Stimulated activated CD4-positive, alpha-beta T cell treated with anti-CD3 and anti-CD28 coated beads, Interleukin-15, amount 100 ng/mL, for 24 hours (primary cell): ENCODE data around the gene DIO1.
"Not testable (repeated sequence)": the region's sequence is repeated elsewhere in the genome, so short reads cannot be mapped to it uniquely, and the experiment has no call there.

Experiments used
- DNase-seq: peaks from one replicate; pipeline ENCODE4 v3.0.0-alpha.2; 2020

Gene DIO1

DNA sequence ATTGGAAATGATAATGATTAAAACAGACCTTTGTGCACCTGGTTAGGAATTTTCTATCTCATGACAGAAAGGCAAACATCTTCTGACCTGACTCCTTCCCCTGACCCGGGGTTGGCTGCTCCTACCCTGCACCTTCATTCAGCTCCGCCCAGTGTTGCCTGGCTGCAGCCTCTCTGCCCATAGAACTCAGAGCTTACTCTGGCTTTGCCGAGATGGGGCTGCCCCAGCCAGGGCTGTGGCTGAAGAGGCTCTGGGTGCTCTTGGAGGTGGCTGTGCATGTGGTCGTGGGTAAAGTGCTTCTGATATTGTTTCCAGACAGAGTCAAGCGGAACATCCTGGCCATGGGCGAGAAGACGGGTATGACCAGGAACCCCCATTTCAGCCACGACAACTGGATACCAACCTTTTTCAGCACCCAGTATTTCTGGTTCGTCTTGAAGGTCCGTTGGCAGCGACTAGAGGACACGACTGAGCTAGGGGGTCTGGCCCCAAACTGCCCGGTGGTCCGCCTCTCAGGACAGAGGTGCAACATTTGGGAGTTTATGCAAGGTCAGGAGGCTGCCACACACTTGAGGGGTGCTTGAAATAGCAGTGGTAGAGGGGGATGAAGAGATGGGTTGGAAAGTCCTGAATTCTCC is at the start of gene DIO1:
DIO1 (plus strand) TSS at position 189 of the 638 bp plus-strand sequence; CDS start at position 213, 24 bp downstream.
- peak; percentile 15 for DNase-seq

DNA sequence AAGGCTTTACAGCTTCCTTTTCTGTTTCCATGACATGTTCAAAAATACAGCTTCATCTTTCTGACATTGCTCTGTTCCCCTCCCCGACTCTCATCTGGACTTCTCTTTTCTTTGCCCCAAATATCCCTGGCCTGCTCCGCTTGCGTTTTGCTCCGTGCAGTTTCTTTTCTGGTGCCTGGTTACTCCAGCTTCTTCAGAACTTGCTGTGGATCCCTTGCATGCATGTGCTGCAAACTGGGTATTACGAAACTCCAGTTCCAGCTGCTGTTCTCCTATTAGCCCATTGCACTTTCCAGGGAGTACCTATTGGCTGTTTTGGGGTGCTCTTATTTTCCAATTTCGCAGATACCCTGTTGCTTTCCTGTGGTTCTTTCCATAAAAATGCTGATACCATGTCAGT is 46.0 kb upstream of the DIO1 start:
- DNase-seq: no peak

DNA sequence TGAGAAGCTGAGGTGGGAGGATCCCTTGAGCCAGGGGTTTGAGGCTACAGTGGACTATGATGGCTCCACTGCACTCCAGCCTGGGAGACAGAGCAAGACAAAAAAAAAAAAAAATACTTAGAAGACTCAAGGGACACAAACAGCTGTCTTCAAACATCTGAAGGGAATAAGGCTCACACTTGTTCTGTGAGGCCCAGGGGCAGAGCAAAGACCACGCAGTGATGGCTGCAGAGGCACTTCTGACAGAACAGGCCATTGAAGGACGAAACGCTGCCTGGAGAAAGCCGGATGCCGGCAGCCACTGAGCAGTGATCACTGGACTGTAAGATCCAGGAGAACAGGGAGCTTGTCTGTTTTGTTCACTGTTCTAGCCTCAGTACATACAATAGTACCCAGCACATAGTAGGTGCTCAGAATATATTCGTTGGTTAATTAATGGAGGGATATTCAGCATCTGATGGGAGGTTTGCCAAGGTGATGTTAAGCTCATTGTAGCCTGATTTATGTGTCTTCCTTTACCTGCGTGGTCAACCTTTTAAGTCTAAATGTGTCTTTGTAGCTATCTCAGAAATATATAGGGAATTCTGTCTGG is 43.8 kb upstream of the DIO1 start:
- DNase-seq: no peak

DNA sequence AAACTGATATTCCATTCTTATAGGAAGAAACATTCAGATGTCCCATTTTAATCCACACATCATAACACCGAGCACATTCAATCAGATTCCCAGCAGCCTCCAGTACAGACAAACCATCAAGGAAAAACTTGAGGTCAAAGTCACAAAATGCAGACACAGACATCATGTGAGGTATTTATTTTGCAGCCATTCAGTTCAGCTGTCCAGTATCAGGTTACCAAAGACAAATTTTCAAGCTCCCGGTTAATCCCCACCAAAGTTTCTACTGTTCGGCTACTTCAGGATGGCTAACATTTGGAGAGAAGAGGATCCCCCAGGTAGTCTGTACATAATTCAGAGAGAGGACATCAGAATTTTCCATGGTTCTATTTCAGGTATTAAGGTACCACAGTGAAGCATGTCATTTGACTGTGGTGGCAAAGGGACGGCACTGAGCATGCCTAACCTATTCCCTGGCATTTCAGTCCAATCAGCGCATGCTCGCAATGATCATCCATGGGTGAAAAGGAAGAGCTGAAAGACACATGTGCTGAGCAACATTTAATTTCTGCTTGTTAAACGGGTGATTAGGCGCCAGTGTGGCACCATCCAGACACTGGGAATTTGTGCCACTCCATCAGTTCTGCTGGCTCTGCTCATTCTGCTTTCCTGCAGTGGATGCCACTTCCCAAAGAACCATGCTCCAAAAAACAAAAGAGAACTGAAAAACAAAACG is 42.3 kb upstream of the DIO1 start:
- no peak for DNase-seq

DNA sequence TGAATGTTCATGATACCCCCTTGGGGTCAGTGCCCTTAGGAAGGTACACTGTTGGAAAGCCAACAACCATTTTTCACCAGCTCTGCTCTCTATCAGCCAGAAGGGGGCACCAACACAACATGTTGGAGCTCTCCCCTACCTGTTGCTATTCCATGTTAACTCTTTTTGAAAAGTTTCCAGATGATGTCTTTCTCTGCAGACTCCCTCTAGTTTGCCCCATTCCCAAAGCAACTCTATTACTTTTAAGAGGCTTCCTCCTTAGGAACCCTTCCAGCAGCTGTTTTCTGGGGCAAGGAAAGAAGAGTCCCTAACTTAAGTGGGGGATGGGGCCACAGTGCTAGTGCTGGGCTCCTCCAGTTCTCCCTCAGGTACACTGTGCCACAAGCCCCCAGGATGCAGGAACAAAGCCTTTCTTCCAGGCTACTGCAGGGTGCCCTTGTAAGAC is 33.0 kb upstream of the DIO1 start:
- DNase-seq: peak; percentile 48

DNA sequence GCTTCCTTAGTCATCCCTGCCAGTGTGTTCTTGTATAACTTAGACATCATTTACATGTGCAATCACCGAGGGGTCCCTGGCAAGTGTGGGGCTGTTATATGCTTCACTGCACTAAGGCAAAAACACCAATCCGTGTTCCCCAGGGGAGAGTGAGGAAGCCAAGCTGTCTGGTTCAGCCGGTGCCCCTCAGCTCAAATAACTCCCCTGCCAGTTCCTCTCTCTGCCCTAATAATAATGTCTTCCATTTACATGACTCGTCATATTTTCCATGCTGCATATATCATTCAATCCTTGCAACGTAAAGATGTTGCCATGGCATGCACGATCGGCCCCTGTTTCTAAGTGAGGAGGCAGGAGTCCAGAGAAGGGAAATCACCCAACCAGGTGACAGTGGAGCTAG is 31.5 kb upstream of the DIO1 start:
- DNase-seq: no peak

DNA sequence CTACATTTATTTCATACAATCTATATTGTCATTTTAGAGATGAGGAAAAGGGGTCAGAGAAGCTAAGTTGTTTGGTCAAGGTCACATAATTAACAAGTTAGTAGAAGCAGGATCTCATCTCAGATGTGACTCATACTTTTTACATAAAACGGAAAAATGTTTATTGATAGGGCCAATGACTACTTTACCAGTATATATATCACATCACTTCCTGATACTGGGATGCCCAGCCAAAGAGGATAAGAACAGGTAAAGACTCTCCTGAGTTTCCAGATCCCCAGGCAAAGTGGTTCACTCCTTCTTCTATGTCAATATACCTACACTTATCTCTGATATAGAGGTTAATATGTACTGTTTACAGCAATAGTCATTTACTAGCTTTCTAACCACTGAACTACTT is 25.4 kb upstream of the DIO1 start:
- DNase-seq: no peak

DNA sequence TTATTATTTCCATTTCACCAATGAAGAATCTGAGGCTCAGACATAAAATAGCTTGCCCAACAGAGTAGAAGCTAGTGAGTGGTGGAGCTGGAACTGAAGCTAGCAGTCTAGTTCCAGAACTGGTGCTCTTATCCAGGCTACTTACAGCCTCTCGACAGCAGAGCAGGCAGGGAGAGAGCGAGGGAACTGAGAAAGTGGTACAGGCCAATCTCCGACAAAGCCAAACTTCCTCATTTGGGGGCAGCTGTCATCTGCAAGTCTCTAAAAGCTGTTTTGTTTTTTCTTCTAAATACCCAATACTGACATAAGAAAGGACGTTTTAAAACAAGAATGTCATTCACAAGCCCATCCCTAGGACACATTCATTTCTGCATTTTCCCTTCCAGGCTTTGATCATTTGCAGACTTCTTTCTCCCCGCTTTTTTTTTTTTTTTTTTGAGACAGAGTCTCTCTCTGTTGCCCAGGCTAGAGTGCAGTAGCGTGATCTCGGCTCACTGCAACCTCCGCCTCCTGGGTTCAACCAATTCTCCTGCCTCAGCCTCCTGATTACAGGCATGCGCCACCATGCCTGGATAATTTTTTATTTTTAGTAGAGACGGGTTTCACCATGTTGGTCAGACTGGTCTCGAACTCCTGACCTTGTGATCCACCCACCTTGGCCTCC is 24.4 kb upstream of the DIO1 start:
- DNase-seq: no peak

DNA sequence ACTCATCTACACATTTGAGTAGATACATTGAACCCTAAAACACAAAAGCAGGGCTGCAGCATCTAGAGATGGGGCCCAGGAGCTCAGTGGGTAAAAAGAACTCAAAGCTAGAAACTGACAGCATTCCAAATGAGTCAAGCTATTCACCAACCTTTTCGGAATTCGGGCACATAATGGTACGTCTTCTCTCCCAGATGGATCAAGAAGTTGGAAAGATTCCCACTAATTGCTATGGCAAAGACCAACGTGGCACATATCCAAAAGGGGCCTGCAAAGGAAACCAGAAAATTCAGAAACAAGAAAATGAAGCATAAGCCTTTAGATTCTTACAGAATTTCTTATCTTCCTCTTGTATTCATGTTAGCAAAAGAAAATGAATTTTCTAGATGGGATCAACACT is 22.8 kb upstream of the DIO1 start:
- no peak for DNase-seq

DNA sequence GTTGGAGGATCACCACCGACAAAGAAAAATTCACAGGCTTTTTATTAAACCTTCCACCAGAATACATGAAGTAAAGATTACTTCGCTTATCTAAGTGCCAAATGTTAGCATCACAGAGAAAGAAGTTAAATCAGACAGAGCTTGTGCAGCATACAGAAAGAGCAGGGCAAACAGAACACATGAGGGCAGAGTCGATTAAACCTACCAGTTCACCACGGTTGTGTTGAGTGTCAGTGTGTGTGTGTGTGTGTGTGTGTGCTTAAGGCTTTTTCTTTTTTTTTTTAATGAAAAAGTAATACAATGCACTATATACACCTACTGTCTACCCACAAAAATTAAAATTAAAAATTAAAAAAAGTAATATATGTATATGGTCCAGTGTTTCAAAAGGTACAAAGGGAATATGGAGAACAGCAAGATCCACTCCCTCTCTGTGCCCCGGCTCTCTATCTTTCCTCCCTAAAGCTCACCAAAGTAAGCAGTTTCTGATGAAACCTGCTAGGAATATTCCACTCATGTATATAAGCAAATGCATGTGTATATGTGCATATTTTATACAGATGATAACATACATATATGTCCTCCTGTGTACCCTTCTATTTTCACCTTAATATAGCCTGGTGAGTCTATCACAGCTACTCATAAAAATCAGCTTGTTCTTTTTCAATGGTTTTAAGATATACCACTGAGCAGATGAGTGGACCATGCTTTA is 22.1 kb upstream of the DIO1 start:
- DNase-seq: no peak

DNA sequence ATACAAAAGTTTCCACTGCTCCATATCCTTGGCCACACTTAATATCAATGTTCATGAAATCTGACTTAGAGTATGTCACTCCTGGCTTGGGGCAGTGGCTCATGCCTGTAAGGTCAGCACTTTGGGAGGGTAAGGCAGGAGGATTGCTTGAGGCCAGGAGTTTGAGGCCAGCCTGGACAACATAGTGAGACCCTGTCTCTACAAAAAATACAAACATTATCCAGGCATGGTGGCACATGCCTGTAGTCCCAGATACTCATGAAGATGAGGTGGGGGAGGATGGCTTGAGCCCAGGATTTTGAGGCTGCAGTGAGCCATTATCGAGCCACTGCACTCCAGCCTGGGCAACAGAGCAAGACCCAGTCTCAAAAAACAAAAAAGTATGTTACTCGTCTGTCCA is 18.8 kb upstream of the DIO1 start:
- DNase-seq: not testable (repeated sequence)

DNA sequence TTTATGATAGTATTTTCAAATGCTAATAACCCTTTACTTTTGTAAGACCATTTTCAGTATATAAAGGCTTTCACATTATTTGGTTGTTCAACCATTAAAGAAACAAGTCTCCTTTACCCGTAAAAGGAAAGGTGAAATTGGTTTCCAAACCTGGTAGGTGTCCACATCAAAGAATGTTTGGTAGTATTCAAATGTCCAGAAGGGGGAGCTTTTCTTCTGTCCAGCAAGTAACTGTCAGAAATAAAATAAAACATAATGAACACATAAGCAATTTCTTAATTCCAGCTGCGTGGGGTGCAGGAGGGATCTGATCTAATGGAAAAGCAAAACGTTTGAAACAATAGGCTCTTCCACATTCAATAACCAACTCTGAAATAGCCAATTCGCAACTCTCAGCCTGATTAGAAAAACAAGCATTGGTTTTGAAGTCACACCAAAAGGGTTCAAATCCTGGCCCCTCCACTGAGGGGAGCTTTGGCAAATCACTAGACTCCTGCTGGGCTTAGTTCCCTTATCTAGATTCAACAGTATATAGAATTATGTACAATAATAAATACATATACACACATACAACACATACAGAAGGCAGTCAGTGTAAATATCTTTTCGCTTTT is 15.4 kb upstream of the DIO1 start:
- no peak for DNase-seq

DNA sequence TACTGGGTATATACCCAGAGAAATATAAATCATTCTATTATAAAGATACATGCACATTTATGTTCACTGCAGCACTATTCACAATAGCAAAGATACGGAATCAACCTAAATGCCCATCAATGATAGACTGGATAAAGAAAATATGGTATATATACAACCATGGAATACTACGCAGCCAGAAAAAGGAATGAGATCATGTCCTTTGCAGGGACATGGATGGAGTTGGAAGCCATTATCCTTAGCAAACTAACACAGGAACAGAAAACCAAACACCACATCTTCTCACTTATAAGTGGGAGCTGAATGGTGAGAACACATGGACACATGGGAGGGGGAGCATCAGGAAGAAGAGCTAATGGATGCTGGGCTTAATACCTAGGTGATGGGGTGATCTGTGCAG is 12.1 kb upstream of the DIO1 start:
- not testable (repeated sequence) for DNase-seq

DNA sequence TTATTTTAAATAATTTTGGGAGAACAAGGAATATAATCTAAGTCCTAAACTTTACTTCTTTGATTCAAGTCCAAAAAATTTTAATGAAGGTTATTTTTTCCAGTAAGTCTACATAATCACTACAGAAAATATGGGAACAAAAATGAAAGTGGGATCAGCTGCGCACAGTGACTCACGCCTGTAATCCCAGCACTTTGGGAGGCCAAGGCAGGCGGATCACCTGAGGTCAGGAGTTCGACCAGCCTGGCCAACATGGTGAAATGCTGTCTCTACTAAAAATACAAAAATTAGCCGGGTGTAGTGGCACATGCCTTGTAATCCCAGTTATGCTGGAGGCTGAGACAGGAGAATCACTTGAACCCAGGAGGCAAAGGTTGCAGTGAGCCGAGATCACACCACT is 10.4 kb upstream of the DIO1 start:
- not testable (repeated sequence) for DNase-seq

DNA sequence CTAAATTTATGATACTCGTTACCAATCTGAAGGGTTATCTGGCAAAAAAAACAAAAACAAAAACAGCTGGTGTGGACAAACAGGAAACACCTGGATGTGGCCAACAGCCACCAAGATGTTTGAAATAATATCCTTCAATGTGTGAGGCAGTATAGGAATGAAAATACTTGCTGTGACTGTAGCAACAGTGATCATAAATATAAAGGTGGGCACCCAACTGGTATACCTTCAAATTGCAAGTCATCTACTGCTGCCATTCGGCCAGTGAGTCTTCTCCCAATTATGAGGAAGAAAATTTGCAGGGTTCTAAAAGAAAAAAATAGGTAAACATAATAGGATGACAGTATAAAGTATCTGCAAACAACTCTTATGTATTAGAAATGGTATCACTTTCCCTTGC is 5.3 kb upstream of the DIO1 start:
- no peak for DNase-seq

DNA sequence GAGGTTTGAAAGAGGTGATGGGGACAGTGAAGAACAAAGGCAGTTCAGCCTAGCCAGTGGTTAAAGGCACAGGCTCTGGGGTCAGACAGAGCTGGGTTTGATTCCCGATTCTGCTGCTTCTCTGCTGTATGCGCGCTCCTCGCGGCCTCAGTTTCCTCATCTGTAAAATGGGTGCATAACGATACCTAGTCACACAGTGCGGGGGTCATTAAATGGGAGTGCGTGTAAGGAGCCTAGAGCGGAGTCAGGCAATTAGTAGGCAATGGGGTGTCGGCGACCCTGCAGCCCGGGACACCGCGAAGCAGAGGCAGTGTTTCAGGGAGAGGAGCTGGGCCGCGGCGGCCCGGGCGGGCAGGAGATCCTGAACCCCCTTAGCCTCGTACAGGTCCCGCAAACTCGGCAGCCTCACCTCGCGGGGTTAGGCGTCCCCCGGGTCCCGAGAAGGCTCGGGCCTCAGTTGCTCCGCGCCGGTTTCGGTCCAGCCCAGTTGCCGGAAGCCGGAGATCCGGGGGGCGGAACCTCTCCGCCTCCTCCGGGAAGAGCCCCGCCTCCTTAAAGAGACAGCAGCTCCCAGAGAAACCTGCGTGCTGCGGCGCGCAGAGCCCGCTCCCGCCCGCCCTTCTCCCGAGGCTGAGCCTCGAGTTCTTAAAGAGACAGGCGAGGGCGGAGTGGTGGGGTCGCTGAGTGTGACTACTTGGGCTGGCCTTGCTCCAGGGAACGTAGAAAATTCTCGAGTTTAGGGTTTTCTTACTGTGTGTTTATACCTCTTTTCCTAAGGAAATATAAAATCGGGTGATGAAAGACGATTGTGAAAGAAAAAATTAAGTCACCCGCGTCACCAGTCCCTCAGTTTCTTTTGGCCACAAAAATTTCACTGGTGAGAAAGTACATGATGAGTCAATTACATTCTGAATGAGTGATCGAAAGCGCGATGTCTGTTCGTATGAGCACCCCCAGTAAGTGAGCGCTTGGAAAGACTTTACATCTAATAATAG is 4.4 kb upstream of the DIO1 start, which contains the start of gene YIPF1:
YIPF1 (minus strand) TSS at position 494 of the 995 bp plus-strand sequence. CDS start 860 bp downstream, outside the sequence.
- peak; percentile 90 for DNase-seq

DNA sequence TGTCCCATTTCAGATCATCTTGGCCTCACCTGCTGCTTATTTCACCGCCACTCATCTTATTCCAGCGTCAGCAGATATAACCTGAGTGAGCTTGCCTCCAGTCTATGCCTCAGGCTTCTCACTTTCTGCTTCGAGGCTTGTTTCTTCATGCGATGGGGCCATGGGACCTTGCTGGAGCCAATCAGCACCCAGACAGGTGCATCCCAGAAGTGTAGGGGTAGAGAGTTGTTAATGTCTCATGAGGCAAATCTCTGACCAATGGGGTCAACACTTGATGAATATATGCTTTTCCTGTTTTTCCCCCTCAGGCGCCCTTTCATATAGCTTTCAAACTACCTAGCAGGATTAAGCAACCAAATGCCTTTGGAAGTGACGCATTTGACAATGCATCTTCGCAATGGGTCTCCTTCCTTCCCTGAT is 3.5 kb upstream of the DIO1 start:
- peak; percentile 33 for DNase-seq

DNA sequence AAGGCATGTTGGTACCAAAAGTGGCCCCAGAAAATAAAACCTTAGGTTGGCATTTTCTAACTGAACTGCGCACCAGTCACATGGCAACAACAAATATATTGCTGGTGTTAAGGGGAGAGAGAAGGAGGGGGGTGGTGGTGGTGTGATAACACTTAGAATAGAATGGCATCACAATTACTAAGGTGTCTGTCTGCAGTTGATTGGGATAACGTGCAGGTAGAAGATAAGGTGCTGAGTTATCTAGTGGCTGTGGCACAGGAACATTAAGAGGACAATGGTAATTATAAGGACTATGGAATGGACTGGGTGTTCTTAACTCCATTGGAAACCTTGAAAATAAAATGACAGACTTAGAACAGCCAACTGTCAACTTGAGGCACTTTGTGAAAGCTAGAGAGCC is 3.0 kb upstream of the DIO1 start:
- DNase-seq: no peak

DNA sequence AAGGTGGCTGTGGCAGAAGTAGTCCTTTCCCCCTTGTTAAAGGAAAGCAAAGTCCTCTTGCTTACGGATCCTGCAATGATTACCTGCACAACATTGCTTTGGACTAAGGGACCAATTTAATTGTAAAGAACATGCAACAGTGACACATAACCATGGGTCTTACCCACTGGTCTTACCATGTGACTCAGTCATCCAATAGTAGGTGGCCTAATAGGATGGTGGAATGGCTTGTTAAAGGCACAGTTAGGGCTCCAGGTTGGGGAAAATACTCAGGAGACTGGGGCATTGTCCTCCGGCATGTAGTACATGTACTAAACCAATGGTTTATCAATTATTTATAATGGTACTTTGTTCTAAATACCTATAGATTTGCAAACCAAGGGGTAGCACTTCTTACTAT is 2.3 kb upstream of the DIO1 start:
- no peak for DNase-seq

DNA sequence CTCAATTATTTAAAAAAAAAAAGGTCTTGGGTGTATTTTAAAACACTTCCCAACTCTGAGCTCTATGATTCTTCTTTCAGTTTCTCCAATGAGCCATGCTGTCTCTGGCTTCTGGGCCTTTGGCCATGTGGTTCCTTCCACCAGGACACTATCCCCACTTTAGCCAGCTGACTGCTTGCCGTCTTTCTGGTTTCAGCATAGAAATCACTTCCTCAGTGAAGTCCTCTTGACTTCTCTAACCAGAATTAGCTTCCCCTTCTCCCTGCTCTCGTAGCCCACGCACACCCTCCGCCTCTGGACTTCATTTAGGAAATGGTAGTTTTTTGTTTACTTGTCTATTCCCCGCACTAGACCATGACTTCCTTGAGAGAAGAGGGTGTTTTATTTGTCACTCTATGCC is 1.1 kb upstream of the DIO1 start:
- no peak for DNase-seq

DNA sequence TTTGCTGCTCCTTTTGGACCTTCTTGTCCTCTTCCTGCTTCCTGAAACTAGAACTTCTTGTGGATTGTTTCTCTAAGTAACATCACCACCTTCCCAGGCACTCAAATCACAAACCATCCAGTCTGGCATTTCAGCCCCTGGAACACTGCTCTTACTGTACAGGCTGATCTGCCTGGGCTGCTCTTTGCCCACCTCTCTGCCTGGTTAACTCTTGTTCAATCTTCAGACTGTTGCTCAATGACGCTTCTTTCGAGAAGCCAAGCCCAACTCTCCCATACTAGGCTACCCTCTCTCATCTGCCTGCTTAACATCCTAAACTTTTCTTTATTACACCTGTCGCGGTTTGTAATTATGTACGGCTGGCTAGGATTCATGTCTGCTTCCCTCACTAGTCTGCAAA is 657 bp downstream of the DIO1 start:
- DNase-seq: no peak
